BE2C (cell line): ENCODE data around the gene PSEN2.

Experiments used
- DNase-seq: peaks from one replicate; pipeline ENCODE4 v3.0.0-alpha.2; 2020
- H3K27me3 ChIP-seq: fragments of 250-450 bp; sonication (Bioruptor Pico); 2 replicates; pipeline ENCODE4 v1.5.1; 2020; ENCODE audit warnings: mild to moderate bottlenecking
- H3K36me3 ChIP-seq: fragments of 250-450 bp; sonication (Bioruptor Pico); 2 replicates; pipeline ENCODE4 v1.5.1; 2020; ENCODE audit warnings: mild to moderate bottlenecking
- H3K4me1 ChIP-seq: fragments of 250-450 bp; sonication (Bioruptor Pico); 2 replicates; pipeline ENCODE4 v1.5.1; 2020
- H3K4me3 ChIP-seq: 2 replicates; pipeline ENCODE4 v1.5.1; 2011; ENCODE audit warnings: low read depth, low read length
- H3K9me3 ChIP-seq: fragments of 250-450 bp; sonication (Bioruptor Pico); 2 replicates; pipeline ENCODE4 v1.5.1; 2020
- CTCF ChIP-seq: IDR thresholded peaks from 2 replicates; pipeline ENCODE4 v1.5.1; 2012; ENCODE audit warnings: mild to moderate bottlenecking, low read depth, low read length

Gene PSEN2

GRCh38 chr1:226901421-226901820 lies 31.0 kb downstream of the PSEN2 start:
- no peak overlapping the region for H3K4me3 ChIP-seq
- H3K36me3 ChIP-seq, result no peaks in the 10 kb centered on the region
- no peaks in the 10 kb centered on the region for H3K9me3 ChIP-seq
- H3K4me1 ChIP-seq, result no peaks in the 10 kb centered on the region
- DNase-seq, result no peak
- TF ChIP-seq CTCF, result no peak
- no peaks in the 10 kb centered on the region for H3K27me3 ChIP-seq

GRCh38 chr1:226902601-226903000 lies 32.2 kb downstream of the PSEN2 start:
- H3K9me3 ChIP-seq, result no peaks in the 10 kb centered on the region
- H3K27me3 ChIP-seq, result no peaks in the 10 kb centered on the region
- no peak for TF ChIP-seq CTCF
- no peaks in the 10 kb centered on the region for H3K4me1 ChIP-seq
- no peaks in the 10 kb centered on the region for H3K36me3 ChIP-seq
- H3K4me3 ChIP-seq, result no peak overlapping the region
- DNase-seq, result no peak

- H3K9me3 ChIP-seq, result no peaks in the 10 kb centered on the region
- H3K4me1 ChIP-seq, result no peaks in the 10 kb centered on the region
- no peaks in the 10 kb centered on the region for H3K36me3 ChIP-seq
- H3K4me3 ChIP-seq, result no peak overlapping the region
- DNase-seq, result no peak
- H3K27me3 ChIP-seq, result no peaks in the 10 kb centered on the region
- TF ChIP-seq CTCF, result no peak
Observed at GRCh38 chr1:226903819-226904716, 33.7 kb downstream of the PSEN2 start.

GRCh38 chr1:226904772-226905171 lies 34.4 kb downstream of the PSEN2 start:
- Histone ChIP-seq H3K36me3 (no peaks in the 10 kb centered on the region), H3K27me3 (no peaks in the 10 kb centered on the region), H3K4me1 (no peaks in the 10 kb centered on the region), H3K9me3 (no peaks in the 10 kb centered on the region), H3K4me3 (no peak overlapping the region)
- TF ChIP-seq CTCF, result no peak
- DNase-seq, result no peak

- Histone ChIP-seq H3K36me3 (no peaks in the 10 kb centered on the region), H3K4me1 (no peaks in the 10 kb centered on the region), H3K4me3 (no peak overlapping the region), H3K27me3 (no peaks in the 10 kb centered on the region), H3K9me3 (no peaks in the 10 kb centered on the region)
- DNase-seq, result no peak
- no peak for TF ChIP-seq CTCF
Observed at GRCh38 chr1:226908419-226908818, 38.0 kb downstream of the PSEN2 start.

- DNase-seq, result no peak
- no peak for TF ChIP-seq CTCF
Observed at GRCh38 chr1:226908913-226909312, 38.5 kb downstream of the PSEN2 start.

More at GRCh38 chr1:226908913-226909312, 38.5 kb downstream of the PSEN2 start:
- no peak overlapping the region for H3K4me3 ChIP-seq
- no peaks in the 10 kb centered on the region for H3K9me3 ChIP-seq
- no peaks in the 10 kb centered on the region for H3K4me1 ChIP-seq
- no peaks in the 10 kb centered on the region for H3K27me3 ChIP-seq
- H3K36me3 ChIP-seq, result no peaks in the 10 kb centered on the region
